LoVo (cell line): ENCODE data around the gene DDIT3.
"Not testable (repeated sequence)": the region's sequence is repeated elsewhere in the genome, so short reads cannot be mapped to it uniquely, and the experiment has no call there.

Experiments
- DNase-seq: peaks from one replicate; pipeline ENCODE4 v3.0.0-alpha.2; 2016; ENCODE audit warnings: low spot score

DDIT3 gene, protein sequence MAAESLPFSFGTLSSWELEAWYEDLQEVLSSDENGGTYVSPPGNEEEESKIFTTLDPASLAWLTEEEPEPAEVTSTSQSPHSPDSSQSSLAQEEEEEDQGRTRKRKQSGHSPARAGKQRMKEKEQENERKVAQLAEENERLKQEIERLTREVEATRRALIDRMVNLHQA

DNA sequence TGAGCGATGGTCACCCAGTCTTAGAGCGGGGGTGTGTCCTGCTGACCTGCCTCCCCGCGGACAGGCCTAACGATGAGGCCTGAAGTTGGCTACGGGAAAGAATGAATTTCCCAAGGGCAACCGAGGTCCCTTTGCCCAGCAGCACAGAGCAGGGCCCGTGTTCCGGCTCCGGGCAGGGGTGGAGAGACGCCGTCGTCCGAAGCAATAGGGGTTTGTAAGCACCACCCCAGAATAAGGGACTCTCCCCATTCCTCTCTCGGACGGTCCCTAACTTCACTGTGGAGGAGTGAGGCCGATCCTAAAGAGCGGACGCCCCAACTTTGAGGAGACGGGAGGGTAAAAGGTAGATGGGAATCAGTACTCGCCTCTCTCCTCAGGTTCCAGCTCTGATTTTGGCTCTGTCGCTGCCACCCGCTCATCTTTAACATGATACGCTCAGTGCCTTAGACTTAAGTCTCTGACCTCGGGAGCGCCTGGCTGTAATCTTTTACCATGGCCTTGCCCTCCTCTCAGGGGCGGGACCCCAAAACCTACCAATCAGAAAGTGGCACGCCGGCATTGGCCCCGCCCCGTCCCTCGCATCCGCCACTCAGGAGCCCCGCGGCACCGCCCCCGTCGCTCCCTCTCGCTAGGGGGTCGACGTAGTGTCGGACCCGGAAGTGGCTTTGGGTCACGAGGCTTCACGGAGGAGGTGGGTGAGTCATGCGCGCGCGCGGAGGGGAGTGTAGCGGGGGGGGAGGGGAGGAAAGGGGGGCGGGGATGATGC lies at the start of gene DDIT3:
Gene DDIT3 (minus strand): TSS at position 462 of the 766 bp plus-strand sequence. CDS start 3,108 bp downstream, outside the sequence.
- peak; percentile 100 for DNase-seq

DNA sequence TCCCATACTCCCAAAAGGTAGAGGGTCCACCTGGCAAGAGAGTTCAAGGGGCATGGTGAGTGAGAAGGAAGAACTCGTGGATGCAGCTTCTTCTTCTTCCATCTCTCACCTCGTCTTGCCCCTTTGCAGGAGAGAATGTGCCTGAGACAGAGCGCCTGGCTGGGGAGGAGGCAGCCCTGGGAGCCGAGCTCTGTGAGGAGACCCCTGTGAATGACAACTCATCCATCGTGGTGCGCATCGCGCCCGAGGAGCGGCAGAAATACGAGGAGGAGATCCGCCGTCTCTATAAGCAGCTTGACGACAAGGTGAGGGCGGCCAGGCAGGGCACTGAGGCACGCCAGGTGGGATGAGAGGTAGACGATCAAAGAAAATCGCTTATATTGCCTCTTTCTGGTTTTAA lies 49.5 kb upstream of the DDIT3 start:
- DNase-seq, result no peak

DNA sequence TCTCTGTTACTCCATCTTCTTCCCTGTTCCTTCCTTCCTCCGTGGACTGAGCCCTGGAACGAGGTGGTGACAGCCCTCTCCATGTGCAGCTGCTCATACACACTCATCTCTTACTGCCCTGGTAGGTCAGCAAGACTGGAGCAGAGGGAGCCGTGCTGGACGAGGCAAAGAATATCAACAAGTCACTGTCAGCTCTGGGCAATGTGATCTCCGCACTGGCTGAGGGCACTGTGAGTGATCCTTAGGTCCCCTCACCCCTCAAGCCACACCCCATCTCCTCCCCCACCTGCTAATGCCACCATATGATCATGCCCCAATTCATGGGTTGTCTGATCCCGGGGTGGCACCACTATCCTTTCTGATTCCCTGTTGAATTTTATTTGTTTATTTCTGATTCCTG lies 48.5 kb upstream of the DDIT3 start:
- no peak for DNase-seq

DNA sequence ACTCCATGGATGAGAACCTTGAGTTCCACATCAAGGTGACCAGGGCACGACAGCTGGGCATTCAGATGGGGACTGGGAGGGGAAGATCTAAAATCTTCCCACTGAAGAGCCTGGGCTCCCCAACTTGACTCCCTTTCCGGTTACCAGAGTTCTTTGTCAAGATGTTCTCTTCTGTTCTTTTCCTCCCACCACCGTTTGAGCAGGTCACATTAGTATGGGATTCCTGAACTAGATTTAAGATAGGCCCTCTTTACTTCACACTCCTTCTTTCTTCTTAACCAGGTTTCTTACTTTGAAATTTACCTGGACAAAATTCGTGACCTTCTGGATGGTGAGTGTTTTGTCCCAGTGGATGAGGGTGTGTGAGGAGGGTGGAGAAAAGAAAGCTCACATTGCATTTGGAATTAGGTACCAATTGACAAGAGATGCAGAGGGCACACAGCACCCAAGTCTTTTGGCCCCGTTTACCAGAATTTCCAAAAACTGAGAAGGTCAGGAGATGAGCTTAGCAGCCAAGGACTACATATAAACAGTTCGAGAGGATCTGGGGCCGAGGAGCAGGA lies 43.9 kb upstream of the DDIT3 start:
- no peak for DNase-seq

DNA sequence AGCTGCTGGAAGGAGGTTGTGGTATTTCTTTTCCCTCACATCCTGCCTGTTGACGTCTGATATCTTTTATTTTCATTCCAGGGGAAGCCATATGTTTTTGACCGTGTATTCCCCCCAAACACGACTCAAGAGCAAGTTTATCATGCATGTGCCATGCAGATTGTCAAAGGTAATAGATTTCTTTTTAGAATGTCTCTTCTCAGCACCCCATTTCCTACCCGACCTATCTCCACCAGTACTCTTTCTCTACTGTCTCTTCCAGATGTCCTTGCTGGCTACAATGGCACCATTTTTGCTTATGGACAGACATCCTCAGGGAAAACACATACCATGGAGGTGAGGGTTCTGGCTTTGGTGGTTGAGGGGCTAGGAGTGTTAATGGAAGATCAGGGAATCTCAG lies 43.0 kb upstream of the DDIT3 start:
- no peak for DNase-seq

DNA sequence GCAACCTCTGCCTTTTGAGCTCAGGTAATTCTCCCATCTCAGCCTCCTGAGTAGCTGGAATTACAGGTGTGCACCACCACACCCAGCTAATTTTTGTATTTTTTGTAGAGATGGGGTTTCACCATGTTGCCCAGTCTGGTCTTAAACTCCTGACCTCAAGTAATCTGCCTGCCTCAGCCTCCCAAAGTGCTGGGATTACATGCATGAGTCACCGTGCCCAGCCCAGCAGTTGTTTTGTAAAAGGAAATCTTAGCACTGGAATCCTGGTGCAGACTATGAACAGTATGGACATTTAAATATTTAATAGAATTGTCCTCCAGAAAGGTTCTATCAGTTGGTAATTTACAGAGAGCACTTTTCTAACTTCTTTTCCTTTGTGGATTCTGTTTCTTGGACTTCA lies 40.8 kb upstream of the DDIT3 start:
- DNase-seq, result not testable (repeated sequence)

DNA sequence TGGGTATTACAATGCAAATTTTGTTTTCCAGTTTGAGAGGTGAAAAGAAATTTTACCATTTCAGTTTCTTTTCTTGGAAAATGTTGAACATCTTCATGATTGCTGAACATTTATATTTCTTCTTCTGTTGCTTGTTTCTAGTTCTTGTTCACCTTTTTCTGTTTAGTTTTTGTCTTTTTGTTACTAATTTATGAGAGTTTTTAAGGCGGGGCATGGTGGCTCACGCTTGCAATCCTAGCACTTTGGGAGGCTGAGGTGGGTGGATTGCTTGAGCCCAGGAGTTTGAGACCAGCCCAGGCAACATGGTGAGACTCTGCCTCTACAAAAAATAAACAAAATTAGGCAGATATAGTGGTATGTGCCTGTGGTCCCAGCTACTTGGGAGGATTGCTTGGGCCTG lies 40.2 kb upstream of the DDIT3 start:
- no peak for DNase-seq

DNA sequence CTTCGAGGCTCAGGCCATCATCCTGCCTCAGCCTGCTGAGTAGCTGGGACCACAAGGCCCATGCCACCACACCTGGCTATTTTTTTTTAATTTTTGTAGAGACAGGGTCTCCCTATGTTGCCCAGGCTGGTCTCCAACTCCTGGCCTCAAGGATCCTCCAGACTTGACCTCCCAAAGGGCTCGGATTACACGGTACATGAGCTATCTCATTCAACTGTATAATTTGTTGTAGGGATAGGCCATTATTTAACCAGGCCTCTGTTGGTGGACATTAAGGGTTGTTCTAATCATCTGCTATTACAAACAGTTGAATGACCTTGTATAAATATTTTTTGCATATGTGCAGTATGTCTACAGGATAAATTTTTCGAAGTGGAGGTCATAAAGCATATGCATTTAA lies 38.5 kb upstream of the DDIT3 start:
- no peak for DNase-seq

DNA sequence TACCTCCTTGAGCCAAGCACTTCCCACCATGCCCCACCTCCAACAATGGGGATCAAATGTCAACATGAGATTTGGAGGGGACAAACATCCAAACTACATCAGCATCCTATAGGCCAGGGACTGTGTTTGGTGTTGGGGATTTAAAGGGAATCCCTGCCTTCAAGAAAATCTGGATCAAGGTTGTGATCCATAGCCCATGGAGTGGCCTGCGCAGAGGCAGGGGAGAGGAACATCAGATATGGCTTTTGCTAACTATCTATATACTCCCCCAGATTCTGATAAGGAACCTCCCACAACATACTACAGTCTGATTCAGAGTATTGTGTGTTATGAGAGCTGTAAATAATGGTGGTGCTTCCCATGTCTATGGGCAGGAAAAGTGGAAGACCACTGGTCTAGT lies 34.6 kb upstream of the DDIT3 start:
- no peak for DNase-seq

DNA sequence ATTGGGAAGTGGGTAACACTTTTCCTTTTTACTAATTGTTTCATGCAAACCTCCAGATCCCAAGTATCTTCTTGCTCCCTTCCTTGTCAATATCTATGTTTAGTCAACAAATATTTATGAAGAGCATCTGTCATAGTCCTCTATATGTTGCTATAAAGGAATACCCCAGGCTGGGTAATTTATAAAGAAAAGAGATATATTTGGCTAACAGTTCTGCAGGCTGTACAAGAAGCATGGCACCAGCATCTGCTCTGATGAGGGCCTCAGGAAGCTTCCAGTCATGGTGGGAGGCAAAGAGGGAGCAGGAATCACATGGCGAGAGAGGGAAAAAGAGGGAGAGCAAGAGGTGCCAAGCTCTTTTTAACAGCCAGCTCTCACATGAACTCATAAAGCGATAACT lies 34.1 kb upstream of the DDIT3 start:
- DNase-seq, result no peak

DNA sequence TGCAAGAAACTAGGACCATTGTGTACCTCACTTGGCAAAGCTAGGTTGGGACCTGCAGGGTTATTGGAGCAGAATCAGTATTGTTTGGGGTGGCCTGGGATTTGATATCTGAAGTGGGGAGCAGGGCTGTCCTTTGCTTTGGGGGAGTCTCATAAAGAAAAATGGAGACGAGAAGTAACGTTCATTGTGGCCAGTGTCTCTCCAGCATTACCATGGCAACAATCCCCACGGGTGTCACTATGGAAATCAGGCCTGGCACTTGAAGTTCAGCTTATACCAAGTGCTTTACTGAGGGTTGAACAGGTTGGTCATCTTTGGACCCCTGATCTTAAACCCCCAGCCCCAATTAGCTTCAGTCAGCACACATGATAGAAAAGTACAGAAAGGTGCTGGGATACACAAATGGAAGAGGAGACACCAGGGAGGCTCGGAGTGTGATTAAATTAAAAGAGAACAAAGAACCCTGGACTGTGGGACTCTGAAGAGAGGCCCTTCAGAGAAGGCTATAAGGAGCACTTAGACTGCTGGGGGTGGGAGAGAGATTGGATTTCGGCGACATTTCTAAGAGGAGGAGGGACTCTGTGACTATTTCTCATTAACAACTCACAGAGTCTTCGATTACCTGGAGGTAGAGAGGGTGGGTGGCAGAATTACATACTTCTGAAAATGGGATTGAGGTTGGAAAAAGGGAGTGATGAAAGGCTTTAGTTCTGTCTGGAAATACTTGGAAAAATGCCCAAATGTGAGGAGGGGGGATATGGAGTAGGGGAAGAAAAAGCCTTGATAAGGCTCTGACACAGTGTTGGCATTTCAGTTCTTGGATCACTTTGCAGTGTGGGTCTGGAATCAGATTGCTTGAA lies 33.3 kb upstream of the DDIT3 start:
- no peak for DNase-seq

DNA sequence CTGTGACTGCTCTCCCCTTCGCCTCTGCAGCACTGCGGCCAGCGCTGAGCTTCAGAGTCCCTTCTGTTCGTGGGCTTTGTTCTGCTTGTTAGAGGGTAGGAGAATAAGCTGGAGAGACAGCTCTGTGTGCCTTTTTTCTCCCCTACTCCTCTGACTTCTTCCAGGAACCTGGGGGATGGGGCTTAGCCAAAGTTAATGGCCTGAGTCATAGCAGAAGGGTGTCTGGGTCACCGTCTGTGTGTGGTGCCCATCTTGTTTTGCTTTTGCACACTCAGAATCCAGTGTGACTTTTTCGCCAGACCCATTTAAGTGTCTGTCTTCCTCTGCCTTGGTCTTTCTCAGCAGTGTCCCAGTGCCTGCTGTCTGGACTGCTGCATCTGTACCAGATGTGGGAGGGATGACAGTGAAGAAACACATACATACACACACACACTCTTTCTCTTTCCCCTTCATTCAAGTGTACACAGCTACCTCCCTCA lies 32.6 kb upstream of the DDIT3 start:
- DNase-seq, result no peak

DNA sequence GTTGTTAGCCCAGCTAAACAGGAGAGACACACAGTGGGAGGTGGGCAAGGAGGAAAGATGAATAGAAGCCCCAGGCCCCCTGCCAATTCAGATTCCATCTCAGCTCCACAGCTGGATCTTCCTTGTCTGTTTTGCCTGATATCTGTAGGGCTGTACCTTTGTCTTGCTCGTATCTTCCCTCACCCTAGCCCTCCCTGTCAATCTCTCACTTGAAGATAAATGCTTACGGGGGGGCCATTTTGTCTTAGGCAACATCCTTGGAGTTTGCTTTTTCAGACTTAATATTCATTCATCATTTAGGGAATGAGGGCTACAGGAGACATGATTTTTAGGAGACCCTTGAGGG lies 32.0 kb upstream of the DDIT3 start:
- no peak for DNase-seq

DNA sequence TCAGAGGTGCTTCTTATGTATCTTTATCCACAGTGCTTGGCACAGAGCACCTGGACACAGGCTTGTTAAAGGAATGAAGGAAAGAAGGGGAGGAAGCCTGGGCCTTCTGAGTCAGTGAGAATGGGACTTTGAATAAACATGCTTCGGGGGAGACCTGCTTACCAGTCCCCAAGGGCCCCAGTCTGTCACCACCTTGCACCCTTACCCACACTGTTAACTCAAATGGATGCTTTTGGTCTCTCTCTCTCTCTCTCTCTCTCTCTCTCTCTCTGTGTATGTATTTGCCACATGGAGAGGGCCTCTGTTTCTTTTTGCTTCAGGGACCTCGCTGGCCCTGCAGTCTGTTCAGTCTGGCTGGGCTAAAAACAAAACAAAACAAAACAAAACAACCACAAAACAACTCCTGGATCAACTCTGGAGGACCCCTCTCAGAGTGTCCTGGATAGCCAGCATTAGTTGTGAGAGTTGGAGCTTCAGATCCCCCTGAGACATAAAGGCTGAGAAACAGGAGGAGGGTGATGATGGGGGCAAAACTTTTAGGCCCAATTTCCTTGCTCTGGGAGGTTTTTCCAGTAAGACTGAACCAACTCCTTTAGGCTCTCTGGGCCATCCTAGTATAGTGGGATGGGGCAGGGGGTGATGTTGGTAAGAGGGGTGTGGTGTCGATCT lies 31.5 kb upstream of the DDIT3 start:
- DNase-seq, result no peak

DNA sequence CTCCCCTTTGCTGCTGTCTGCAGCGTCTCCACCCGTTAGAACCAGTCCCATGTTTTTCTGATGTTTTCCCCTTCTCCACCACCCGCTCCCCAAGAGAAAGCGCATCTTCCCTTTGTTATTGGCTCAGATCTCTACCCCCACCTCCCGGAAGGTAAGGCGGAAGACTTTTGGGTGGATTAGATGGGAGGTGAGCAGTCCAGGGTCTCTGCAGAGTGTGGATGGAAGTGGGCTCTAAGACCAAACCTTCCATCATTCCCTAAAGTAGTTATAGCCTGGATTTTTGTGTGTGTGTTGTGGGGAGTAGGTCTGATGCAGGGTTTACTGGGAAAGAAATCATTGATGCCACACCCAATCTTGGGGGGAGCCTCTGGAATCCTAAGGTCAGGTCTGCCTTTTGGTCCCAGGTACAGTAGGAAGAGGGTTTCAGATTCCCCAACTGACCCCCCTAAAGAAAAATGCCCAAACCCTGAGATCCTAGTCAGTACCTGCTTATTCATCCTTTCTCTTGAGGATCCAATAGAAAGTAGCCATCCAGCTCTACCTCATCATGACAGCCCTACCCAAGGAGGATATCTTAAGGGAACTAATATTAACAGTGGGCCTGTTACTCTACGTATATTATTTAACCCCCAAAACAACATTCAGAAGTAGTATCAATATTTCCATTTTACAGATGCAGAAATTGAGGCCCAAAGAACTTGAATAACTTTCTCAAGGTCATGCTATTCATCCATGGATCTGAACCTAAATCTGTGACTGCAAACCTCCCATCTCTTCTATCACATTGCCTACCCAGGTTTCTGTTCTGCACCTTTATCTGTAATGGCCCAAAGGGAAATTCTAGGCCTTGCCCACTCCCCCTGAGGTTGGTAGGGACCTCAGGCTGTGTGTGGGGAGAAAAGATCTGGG lies 30.6 kb upstream of the DDIT3 start:
- DNase-seq, result no peak

DNA sequence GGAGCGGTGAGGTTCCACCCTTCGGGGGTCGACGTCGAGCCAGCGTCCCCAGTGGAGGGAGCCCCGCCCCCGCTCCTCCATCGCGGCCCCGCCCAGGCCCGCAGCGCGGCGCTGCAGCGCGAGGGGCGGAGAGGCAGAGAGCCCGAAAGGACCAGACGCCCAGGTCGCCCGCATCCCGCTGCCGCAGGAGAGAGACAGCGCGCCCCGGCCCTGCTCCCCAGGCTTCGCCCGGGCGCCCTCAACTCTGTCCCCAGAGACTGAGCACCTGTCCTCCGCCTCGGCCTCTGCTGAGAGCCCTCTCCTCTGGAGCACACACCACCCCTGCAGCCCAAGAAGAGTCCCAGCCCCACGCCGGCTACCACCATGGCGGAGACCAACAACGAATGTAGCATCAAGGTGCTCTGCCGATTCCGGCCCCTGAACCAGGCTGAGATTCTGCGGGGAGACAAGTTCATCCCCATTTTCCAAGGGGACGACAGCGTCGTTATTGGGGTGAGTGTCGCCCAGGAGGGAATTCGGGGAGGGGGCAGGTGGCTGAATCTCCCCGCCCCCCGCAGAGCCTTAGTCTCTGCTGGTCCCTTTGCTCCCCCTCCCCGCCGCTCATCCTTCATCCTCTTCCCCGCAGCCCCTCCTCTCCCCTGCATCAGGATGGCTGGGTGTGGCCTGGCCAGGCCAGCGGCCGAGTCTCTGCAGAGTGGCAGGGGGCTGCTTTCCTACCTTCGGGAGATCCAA lies 29.8 kb upstream of the DDIT3 start, which contains the start of gene KIF5A:
Gene KIF5A (plus strand): TSS at position 136 of the 732 bp plus-strand sequence. CDS start 228 bp downstream, at position 364.
- no peak for DNase-seq

DNA sequence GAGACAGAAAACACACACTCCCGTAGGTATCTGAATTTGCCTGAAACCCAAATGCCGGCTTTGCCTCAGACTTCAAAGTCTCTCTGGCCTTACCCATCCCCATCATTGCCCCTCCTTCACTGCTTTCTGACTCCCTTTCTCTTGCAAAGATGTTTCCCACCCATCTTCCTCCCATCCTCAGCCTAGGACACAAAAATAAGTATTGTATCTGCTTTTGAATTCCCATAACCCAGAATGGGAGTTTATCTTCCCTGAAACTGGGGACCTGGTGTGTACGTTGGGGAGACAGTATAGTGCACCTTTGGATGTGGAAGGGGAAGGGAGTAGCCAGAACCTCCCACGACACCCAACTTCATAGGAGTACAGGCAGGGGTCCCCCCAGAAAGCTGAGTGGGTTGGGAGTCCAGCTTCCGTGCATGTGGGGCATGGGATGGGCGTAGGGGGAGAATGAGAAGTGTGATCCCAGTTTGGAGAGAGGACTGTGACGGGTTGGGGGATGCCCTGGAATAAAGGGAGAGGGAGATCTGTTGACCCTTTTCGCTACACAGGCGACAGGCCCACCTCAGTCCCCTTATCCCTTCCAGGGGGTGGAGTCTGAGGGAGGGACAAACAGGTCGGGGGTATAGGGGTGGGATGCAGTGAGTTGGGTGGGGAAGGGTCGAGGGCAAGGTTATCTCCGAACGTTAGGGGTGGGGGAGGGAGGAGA lies 29.0 kb upstream of the DDIT3 start:
- no peak for DNase-seq

DNA sequence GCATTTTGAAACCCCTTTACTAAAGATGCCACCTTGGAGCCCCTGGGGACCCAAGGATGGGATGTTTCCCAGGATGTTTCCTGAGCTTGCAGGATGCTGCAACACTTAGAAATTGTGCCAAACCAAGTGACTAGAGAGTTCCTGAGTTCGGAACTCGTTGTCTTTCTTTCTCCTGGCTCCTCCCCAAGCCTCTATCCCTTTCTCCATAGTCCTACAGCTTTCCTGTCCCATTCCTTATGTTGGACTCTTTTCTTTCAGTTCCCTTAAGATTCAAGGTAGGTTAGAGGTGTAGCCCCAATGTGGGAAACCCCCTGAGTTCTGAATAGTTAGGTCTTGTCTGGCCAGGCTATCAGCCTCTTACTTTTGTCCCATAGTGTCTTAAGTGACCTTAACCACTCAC lies 28.2 kb upstream of the DDIT3 start:
- no peak for DNase-seq

DNA sequence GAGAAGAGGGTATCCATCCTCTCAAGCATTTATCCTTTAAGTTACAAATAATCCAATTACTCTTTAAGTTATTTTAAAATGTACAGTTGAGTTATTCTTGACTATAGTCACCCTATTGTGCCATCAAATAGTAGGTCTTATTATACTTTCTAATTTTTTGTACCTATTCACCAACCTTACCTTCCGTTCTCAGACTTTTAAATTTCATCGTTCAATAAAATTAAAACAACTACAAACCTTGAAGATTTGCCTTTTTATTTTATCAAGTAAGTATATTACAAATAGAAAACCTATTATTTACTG lies 27.6 kb upstream of the DDIT3 start:
- DNase-seq, result no peak
